Lower leg skin (tissue), 4 donors: ENCODE data around the gene ERC1. TPM values are rescaled to one million over a fixed set of nuclear protein-coding genes. Genes with fewer than 3 reads are reported as not detected.

Source experiments
- DNase-seq, 2 donors: peaks; one replicate each; pipeline ENCODE4 v3.0.0-alpha.2; 2019; ENCODE audit warnings: low spot score in 2 of 2
- H3K4me3 ChIP-seq: fragments of 200-600 bp; sonication (generic); 2 replicates; pipeline ENCODE4 v1.5.1; 2017; ENCODE audit warnings: mild to moderate bottlenecking, low read depth; ENCODE audit not compliant: poor library complexity, severe bottlenecking
- POLR2A ChIP-seq, 2 donors: fragments of 450-650 bp; IDR thresholded peaks; one replicate each; pipeline ENCODE4 v1.6.1; 2016 to 2017; ENCODE audit warnings: antibody characterized with exemption in 2 of 2, mild to moderate bottlenecking in 1 of 2, moderate library complexity in 1 of 2
- WGBS, 2 donors: methylation state at CpG; one replicate each; pipeline ENCODE4 v1.1.5; 2018; 5-methylcytosine and 5-hydroxymethylcytosine counted together
- intact Hi-C: fragments of 100-400 bp; cut with DNase I; formaldehyde crosslinking; loops from one replicate; pipeline ENCODE4 v1.15.0; 2023; ENCODE audit warnings: low total_unique reads
- total RNA-seq, 4 donors: library from RNA; depleted of rRNA; stranded (reverse); fragments of >200 nt; gene quantifications; one replicate each; pipeline ENCODE4 v1.1.0, GENCODE V29; 2016
- TF ChIP-seq, protein P1 (sequence below), 3 donors: fragments of 450-650 bp; IDR thresholded peaks; one replicate each; pipeline ENCODE4 v1.5.1; 2016; ENCODE audit warnings: antibody characterized with exemption in 3 of 3, mild to moderate bottlenecking in 3 of 3, moderate library complexity in 2 of 3

The ERC1 gene
- 10 to 100 TPM; 22.1 to 42.7 (median 29.7) TPM for total RNA-seq

DNA sequence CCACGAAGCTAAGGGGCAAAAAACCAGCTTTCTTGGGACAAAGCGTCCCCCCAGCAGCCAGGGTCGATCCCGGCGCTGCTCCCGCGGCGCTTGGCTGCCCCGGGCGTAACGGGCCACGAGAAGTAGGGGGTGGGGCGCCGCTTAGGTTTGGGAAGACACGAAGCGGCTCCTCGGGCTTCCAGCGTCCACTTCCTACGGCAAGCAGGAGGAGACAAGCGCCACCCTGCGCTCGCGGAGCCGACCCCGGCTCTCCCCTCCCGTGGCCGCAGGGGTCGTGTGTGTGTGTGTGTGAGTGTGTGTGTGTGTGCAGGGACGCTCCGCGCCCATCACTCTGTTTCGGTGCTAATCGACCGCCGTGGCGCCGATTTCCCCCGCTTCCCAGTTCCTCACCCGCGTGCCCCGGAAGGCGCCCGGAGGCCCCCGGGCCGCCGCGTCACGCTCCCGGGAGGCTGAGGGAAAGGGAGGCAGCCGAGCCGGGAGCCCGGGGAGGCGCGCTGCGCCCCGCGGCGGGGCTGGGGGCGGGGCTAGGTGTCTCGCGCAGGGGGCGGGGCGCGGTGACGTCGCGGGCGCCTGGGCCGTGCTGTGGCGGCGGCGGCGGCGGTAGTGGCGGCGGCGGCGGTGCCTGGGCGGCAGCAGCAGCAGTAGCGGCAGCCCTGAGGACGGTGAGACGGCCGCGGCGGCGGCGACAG, at the start of gene ERC1:
Gene ERC1, plus strand, starts transcription at position 563 of the 689 bp plus-strand sequence. CDS start 36,681 bp downstream, outside the sequence.
- intact Hi-C loops: no loop called here
- DNase-seq: peak; percentile 80 to 96
- H3K4me3 ChIP-seq: peak within 1 kb of the TSS; percentile 91
- WGBS, 2 donors: 0% methylated on average over 13 to 51 of the region's 87 CpGs
- no peak for TF ChIP-seq POLR2A (IDR thresholded peaks at IDR 0.05)
- TF ChIP-seq, protein P1, sequence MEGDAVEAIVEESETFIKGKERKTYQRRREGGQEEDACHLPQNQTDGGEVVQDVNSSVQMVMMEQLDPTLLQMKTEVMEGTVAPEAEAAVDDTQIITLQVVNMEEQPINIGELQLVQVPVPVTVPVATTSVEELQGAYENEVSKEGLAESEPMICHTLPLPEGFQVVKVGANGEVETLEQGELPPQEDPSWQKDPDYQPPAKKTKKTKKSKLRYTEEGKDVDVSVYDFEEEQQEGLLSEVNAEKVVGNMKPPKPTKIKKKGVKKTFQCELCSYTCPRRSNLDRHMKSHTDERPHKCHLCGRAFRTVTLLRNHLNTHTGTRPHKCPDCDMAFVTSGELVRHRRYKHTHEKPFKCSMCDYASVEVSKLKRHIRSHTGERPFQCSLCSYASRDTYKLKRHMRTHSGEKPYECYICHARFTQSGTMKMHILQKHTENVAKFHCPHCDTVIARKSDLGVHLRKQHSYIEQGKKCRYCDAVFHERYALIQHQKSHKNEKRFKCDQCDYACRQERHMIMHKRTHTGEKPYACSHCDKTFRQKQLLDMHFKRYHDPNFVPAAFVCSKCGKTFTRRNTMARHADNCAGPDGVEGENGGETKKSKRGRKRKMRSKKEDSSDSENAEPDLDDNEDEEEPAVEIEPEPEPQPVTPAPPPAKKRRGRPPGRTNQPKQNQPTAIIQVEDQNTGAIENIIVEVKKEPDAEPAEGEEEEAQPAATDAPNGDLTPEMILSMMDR (IDR thresholded peaks at IDR 0.05): no peak

DNA sequence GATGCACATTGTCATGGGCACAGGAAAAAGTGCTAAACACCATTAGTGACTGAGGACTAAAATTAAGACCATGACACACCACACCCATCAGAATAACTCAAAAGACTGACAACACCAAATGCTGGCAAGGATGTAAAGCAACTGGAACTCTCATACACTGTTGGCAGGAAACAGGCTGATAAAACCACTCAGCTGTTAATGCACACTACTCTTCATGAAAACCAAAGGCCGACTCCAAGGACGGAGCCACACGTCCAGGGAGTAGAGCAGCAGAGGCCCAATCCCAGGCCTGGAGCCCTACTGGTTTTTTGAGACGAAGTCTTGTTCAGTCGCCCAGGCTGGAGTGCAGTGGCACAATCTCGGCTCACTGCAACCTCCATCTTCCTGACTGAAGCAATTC, 48.0 kb upstream of the ERC1 start:
- H3K4me3 ChIP-seq: no peak overlapping the region
- 74 to 88% methylated on average over 6 of the region's 6 CpGs for WGBS, 2 donors
- TF ChIP-seq, protein P1 (IDR thresholded peaks at IDR 0.05): no peak
- TF ChIP-seq POLR2A (IDR thresholded peaks at IDR 0.05): no peak
- DNase-seq: no peak
- intact Hi-C loops: loop anchor here (10.0 kb wide), 1 partner anchor 128 kb away; no protein-coding TSS in a partner anchor

DNA sequence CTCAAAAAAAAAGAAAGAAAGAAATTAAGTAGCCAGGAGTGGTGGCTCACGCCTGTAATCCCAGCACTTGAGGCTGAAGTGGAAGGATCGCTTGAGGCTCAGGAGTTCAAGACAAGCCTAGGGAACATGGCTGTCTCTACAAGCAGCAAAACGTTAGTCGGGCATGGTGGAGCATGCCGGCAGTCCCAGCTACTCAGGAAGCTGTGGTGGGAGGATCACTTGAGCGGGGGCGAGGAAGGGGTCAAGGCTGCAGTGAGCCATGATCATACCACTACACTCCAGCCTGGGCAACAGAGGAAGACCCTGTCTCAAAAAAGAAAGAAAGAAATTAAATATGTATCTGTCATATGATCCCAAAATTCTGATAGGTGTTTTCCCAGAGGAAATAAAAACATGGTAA, 46.8 kb upstream of the ERC1 start:
- TF ChIP-seq, protein P1 (IDR thresholded peaks at IDR 0.05): no peak
- no peak for TF ChIP-seq POLR2A (IDR thresholded peaks at IDR 0.05)
- WGBS, 2 donors: 71 to 72% methylated on average over 7 of the region's 7 CpGs
- intact Hi-C loops: loop anchor here (10.0 kb wide), 1 partner anchor 129 kb away; no protein-coding TSS in a partner anchor
- H3K4me3 ChIP-seq: no peak overlapping the region
- peak in 1 of 2 donors; percentile 42 for DNase-seq

DNA sequence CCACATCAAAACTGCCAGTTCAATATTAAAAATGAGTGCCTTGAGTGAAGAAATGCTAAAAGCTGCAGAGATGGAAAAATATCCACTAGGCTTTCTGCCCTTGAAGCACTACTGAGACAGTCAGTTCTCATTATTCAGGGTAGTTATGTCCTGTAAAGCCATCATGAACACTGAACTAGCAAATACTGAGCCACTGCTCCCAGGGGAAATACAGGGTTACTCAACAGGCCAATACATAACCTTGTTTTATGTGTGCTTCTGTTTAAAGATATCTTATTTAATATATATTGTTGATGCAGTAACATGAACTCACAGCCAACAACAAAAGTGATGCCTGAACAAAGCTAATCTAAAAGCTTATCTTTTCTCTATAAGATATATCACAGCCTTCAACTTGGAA, 44.8 kb upstream of the ERC1 start:
- TF ChIP-seq, protein P1 (IDR thresholded peaks at IDR 0.05): no peak
- no peak for TF ChIP-seq POLR2A (IDR thresholded peaks at IDR 0.05)
- H3K4me3 ChIP-seq: no peak overlapping the region
- DNase-seq: no peak
- intact Hi-C loops: loop anchor here (10.0 kb wide), 1 partner anchor 131 kb away; no protein-coding TSS in a partner anchor

DNA sequence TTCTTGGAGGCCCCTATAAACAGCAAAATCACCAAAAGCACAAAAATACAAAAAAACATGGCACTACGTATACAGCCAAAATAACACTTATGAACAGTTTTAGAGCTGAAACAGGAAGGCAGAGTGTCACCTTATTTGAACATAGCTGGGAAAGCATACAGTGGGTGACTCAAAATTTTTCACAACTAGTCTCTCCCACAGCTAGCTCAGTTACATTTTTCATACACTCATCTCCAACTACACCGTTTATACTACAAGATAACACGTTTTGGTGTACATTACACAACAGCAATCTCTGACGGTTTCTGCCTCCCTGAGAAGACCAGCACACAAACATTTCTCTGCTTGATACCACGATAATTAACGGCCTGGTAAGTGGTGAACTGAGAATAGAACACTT, 44.4 kb upstream of the ERC1 start:
- 88 to 89% methylated on average over 6 of the region's 6 CpGs for WGBS, 2 donors
- TF ChIP-seq, protein P1 (IDR thresholded peaks at IDR 0.05): no peak
- no peak for TF ChIP-seq POLR2A (IDR thresholded peaks at IDR 0.05)
- intact Hi-C loops: loop anchor here (10.0 kb wide), 1 partner anchor 132 kb away; no protein-coding TSS in a partner anchor

More for the DNA sequence above, 44.4 kb upstream of the ERC1 start:
- no peak for DNase-seq
- no peak overlapping the region for H3K4me3 ChIP-seq
